ENCODE data around the gene MRGPRX2.

The MRGPRX2 gene

DNA sequence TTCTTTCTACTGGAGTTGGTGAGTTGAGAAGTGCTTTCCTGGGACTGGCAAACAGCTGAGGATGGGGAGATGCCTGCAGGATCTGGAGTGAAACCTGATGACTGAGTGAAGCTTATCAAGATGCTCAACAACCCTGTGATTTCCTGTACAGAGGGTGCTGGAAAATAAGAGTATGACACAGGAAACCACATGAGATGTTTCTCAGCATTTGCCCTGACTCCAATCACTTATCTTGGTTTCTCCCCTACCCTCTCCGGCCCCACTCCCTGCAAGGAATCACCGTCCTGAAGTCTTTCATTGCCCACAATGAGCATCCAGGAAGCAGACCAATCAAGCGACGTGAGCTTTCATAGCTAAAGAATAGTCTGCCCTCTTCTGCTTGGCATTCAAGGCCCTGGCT, at the start of gene MRGPRX2:
TSS of gene MRGPRX2 (minus strand) at position 89 of the 400 bp plus-strand sequence. CDS start 4,315 bp downstream, outside the sequence.
- no peak for DNase-seq

DNA sequence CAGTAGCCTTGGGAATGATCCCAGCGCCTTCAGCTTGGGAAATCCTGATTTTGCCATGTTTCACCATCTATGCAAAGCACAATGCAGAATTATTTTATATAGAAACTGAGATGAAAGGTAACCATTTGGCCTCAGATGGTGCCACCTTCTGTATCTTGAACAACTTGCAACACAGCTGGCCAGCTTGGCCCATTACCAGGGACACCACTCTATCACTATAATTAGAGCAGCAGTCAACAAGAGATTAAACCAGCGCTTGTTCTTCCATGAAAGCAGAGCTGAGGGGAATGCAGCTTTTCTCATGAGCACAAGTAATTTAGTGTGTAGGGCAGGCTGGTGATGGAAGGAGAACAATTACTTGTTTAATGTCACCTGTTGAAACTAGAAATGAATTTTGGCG, 49.8 kb upstream of the MRGPRX2 start:
- no peak for DNase-seq

DNA sequence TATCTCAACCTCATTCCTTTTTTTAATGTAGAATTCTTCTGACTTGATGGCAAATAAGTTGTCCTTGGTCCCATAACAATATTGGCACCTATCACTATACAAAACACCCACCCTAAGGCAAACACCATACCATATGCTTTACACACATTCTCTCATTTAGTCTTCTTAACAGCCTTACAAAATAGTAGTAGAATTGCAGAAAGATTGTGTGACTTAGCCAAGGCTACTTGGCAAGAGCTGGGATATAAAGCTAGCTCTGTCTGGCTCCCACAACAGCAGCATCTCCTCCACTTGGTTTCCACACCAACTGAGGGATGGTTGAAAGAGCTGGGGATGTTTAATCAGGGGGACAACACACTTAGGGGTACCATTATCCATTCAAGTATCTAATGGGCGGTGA, 46.6 kb upstream of the MRGPRX2 start:
- no peak for DNase-seq

DNA sequence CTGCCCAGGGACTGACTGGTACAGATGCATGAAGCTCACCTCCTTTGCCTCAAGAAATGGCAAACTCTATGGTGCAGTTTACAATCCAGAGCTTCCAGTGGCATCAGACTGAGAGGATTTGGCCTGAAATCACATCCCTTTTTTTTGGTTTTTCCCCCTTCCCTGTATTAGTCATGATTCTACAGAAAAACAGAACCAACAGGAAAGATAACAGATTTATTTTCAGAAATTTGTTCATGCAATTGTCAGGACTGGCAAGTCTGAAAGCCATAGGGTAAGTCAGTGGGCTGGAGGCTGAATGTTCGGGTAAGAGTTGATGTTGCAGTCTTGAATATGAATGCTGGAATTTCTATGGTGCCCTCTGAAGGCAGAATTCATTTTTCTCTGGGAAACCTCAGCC, 44.5 kb upstream of the MRGPRX2 start:
- no peak for DNase-seq

DNA sequence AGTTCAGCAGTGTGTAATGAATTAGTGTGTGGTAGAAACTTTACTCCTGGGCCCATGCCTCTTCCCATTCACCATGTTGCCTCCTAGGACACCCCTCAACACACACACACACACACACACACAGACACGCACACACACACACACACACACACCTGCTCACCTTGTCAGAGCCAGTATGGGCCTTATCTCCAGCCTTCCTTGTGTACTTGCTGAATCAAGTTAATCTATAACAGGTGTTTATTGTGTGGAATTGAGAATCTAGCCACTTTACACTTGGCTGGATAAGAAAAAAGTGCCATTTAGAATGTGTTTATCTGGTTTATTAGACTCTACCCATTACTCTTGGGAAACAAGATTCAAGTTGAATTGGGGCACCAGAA, 42.0 kb upstream of the MRGPRX2 start:
- no peak for DNase-seq

DNA sequence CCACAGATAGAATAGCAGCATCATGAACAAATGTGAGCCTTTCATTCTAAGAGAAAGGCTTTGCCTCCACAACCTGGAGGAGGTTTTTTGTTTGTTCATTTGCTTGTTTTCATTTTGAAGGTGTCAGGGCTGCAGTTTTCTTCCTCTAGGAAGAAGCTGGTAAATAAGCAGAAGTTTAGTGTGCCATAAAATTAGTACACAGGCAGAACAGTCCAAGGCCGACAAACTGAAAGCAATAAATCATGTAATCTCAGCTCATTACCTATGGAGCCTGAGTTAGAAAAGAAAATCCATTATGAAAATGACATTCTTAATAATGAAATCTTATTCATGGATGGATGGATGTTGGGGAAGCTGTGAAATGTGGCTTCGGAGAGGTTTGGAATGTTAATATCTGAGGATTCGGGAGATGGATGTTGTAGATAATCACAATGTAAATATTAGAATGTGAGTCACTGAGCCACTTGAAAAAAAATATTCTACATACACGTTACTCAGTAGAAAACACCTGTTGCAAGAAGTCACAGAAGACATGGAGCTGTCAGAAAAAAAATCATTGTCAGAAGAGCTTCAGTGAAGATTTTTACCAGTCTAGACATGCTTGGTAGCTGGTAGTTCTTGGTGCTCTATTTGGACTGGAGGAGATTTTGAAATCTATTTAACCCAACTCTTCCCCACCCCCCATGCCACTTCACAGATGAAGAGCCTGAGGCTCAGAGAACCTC, 41.4 kb upstream of the MRGPRX2 start:
- no peak for DNase-seq

DNA sequence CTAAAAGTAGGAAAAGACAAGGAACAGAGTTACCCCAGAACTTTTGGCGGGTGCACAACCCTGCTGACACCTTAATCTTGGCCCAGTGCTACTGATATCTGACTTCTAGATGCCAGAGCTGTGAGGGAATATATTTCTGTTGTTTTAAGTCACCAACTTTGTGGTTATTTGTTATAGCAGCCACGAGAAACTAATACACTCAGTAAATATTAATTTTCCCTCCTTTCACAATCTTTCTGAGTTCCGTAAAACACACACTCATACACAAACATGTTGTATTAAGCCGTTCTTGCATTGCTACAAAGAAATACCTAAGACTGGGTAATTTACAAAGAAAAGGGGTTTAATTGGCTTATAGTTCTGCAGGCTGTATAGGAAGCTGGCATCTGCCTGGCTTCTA, 40.4 kb upstream of the MRGPRX2 start:
- no peak for DNase-seq

DNA sequence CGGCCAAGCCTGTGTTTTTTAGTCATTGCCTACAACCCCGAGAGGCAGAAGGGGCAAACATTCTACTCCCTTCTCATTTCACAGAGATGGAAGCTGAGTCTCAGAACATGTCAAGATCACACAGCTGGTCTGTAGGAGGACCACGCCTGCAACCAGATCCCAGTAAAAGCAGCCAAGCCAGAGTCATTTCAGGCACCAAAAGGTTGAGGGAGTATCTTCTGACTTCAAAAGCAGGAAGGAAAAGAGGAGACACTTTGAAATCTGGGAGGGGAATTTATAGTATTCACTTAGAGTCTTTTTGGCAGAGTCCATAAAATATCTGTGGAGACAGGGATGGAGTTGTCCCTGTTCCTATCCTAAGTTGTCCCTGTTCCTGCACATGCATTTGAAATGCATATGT, 38.6 kb upstream of the MRGPRX2 start:
- DNase-seq = no peak

DNA sequence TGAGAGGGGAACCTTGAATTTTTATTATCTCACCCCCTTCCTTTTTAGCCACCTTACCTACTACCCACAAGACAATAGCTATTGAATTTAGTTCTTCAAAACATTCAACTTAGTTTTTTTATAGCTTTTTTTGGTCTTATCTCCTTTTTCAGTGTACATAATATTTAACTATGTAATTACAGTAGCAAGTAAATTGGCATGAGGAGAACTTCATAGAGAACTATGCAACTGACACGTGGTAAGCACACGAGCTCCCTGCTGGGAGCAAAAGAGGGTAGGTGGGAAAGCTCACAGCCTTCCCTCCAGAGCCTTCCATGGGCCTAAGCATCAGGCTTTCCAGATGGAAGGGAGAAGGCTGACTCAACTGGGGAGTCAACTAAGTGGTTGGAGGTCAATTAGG, 34.3 kb upstream of the MRGPRX2 start:
- DNase-seq = no peak

DNA sequence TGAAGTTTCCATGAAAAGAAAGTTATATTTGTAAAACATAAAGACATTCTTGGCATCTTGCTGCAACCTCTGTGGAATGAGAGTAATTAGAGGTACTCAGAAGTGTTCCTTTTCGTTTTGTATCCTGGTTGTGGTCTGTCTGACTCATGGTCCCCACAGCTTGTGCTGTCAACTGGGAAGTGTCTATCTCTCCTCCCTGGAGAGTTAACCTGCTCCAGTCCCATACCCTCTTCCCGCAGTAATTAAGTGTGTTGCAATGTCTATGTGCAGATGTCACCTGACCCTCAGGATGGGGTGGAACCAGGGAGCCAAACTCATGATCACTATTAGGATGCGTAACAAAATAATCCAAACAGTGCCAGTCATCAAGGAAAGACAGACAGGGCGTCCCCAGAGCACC, 33.5 kb upstream of the MRGPRX2 start:
- DNase-seq = no peak

DNA sequence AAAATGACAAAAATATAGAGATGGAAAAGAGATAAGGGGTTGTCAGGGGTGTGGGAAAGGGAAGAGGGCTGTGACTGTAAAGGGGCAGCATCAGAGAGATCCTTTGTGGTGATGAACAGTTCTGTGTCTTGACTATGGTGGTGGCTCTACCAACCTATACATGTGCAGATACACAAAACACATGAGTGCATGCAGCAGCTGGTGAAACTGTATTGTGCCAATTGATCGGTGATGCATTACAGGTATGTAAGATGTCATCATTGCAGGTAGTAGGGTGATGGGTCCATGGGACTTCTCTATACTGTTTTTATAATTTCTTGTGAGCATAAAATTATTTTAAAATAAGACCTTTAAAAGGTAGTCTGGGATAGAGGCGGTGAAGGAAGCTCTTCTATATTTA, 32.3 kb upstream of the MRGPRX2 start:
- no peak for DNase-seq

DNA sequence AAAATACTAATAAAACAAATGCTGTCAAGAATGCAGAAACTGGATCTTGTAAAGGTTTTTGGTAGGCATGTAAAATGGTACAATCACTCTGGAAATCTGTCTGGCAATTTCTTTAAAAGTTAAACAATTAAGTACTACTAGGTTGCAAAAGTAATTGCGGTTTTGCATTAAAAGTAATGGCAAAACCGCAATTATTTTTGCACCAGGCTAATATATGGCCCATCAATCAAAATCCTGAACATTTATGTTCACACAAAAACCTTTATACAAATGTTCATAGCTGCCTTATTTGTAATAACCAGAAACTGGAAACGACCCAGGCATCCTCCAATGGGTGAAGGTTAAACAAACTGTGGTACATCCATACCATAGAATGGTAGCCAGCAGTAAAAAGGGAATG, 31.8 kb upstream of the MRGPRX2 start:
- DNase-seq = no peak

DNA sequence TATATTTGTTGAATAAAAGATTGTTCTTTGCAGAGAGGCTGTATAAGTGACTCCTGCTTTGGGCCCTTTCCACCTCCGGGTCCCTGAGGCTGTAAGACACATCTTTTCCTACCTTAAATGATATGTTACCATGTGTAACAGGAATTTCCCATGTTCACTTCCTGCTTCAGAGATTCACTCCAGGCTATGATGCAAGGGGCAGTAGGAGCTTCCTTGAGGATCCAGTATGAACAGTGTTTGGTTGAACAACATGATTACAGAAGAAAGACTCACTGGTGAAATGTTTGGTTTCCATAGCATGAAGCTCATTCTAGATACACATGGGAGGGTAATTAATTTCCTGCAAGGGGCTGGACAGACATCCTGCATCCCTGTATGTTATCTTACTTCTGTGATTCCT, 30.8 kb upstream of the MRGPRX2 start:
- no peak for DNase-seq

DNA sequence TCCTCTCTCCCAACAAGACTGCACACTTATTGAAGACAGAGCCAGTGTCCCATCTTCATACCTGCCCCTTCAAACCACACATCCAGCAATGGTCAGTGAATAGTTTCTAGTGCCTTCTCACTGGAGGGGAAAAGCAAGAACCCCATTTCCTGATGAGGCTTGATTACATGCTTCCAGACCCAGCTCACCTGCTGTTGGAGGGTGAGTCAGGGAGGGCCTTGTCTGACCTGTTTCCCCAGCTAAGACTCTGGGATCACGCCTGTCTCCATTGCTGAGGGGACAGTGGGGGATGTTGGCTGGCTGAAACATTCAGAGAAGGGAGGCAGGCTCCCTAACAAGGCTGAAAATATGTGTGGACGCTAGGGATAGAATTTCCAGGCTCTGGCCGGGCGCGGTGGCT, 28.9 kb upstream of the MRGPRX2 start:
- DNase-seq = no peak

DNA sequence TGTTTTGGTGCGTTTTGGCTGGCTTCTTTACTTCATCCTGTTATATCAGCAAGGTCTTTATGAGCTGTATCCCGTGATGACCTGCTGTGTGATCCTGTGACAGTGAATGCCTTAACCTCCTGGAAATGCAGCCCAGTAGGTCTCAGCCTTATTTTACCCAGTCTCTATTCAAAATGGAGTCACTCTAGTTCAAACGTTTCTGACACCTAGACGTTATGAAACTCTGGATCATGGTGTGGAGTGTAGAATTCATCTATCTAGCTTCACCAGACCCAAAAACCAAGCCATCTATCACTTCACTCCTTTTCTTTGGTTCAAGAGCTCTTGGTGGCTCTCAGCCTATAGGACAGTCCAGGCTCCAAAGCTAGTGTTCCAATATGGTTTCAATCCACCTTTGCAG, 28.3 kb upstream of the MRGPRX2 start:
- no peak for DNase-seq

DNA sequence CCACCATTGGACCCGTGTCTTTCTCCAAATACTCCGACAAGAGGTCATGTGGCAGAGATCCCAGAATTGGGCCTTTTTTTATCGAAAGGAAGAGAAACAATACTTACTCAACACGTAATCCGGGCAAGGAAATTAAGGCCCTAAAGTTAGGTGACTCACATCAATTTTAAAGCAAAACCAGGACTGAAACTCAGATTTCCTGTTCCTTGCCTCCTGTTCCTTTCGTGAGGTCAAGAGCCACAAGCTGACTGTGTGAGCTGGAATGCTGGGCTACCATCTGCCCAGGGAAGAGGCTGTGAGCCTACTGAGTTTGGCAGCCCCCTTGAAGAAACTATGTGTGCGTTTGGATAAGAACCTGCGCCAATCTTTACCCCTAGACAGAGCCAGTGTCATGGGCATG, 27.1 kb upstream of the MRGPRX2 start:
- DNase-seq = no peak

DNA sequence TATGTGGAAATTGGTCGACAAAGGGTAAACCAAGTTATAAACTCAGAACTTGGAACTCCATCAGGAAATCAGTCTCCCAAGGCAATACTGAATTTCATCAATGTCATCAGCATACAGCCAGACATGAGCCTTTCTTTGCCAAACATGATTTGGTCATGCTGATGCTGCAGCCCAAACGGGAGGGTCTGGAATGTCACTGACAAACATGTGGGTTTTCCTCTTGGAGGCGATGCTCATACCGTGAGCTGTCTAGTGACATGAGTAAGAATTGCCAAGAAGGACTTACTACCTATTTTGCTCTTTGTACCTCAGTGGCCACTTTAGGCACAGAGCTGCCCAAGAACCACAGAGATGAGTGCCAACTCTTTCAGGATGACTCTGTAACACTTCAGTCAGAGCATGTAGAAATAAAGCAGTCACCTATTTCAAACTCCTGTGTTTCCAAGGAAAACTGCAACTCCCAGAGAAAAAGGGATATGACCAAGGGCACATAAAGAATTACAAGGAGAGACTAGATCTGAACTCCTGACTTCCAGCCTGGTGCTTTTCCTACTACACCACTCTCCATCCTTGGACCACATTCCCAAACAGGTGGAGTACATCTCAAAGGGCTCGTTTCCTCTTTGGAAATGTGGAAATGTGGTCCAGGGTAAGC, 24.3 kb upstream of the MRGPRX2 start:
- DNase-seq = no peak

DNA sequence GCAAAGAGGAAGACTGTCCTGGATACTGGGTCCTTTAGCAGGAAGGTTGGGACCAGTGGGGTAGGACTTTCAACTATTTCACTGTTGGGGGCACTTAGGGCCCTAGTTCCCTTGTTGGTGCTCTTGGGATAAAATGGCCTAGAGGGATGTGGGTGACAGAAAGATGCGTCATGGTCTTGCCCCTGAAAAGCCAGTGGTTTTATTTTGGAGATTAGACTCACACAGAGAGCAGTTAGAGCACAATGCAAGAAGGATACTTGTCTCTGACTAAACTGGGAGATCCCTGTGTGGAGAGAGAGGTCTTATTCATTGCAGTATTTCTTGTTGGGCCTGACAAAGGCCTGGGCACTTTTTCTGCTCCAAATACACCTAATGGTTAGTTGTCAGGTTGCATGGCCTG, 22.6 kb upstream of the MRGPRX2 start:
- DNase-seq = no peak

DNA sequence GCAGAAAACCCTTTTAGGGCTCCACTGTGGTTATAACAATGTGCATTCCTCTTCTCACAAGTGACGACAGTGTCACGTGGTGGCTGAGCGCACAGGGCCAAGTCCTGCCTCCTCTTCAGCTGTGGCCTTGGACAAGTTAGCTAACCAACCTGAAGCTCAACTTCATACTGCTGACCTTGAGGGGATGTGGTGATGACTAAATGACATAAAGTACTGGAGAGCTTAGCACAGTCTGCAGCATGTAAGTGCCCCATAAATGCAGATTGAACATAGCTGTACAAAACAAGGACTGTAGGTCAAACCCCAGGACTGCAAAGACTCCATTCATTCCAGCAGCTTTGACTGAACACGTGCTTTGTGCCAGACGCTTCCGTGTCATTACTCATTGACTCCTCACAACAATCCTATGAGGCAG, 20.1 kb upstream of the MRGPRX2 start:
- no peak for DNase-seq

DNA sequence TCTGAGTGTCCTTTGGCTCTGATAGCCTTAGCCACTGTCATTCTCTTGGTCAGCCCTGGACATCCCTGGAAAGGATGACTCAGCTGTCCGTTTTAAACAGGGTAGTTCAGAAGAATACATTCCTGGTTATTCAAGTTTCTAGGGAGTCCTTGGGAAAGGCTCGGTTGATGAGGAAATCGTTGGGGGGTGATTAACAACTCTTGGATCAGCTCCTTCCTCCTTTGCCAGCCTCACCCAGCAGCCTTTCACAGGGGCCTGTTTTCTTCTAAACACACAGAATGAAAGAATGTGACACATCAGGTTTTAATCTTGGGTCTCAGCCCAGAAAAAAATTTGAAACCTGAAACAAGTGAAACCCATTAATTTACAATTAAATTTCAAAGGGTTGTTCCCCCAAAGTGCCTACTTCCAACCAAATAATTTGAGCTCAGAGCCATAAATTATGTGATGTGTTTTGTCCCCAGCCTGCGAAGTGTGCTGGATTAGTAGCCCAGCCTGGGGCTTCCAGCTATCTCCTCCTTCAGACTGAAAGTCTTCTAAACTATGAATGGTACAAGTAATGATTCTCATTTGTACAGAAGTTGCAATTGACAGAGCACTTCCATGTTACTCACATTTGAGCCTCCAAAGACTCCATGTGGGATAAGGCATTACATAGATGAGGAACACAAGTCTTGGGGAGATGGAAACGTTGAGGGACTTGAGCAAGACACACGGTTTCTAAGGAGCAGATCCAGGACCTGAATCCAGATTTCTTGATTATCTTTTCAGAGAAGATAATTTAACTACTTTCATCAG, 19.3 kb upstream of the MRGPRX2 start:
- no peak for DNase-seq

DNA sequence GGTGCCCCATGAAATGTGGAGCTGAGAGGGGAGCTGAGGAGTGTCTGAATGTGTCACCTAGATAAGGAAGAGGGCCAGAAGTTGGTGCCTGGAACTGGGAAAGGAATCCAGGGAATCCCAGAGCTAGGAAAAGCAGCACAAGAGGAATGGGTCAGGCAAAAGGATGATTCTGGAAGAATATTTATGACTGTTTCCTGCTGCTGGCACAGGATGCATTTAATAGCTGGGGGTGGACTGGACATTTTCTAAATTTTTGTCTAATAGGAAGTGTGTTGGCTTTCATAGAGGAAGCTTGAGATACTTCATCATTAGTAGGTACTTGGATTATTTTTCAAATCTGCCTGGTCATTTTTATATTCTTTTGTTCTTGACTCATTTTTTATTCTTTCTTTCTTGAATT, 17.4 kb upstream of the MRGPRX2 start:
- DNase-seq = no peak

DNA sequence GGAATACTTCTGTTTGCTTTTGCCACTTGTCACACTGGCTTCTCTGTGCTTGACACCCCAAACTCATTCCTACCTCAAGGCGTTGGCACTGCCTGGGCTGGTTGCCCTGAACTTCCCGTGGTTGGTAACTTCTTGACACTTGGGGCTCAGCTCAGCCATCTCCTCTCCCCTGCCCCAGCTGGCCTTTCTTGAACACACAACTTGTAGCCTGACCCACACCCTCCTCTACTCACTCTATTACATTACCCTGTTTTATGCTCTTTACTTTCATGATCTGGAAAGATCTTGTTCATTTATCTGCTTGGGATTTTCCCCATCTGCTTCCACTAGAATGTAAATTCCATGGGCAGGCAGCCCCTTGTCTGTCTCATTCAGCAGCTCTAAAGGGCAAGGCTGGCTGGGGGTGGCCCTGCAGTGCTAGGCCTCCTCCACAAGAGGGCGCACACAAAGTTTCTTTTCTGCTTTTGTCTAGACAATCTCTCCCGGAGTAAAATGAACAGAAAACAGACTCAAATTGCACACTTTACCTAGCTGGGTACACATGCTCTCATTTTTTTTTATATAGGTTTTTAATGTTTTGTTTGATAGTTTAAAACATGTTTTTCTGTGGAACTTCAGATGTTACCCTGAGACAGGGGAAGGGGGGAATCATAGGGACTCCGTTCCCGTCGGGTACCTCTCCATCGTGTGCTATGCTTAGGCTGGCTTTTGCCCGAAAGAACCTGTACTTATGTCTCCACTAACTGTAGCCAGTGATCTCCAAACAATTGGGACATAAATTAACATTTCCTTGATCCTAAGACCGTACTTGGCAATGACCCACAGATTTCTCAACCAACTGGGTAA, 16.4 kb upstream of the MRGPRX2 start:
- peak; percentile 42 to 55 for DNase-seq

DNA sequence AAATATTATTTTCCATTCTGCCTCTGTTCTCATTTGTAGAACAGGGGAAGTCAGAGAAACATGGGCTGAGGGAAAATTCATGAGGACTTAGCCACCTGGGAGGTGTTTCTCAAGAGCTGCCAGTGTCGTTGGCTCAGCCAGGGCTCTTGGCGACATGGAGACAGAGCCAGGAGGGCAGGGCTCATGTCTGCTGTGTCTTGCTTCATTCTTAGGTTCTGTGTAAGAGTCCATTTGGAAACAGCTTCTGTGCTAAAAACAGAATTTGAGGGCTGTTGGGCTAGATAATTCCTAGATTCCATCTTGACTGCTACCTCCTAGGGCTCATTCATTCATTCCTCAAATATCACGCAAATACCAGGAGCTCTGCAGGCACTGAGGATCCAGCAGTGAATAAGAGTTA, 15.1 kb upstream of the MRGPRX2 start:
- DNase-seq = no peak

Measured in activated CD4-positive, alpha-beta T cell treated with anti-CD3 and anti-CD28 coated beads, Interleukin-2, amount 50 U/mL, for 4 hours (primary cell).